HG02610 (cell line): ENCODE measurements around the gene TNNT3.
"Not testable (repeated sequence)": the region's sequence is repeated elsewhere in the genome, so short reads cannot be mapped to it uniquely, and the experiment has no call there.

ENCODE experiments used
- ATAC-seq: cut with Tn5 transposase; IDR thresholded peaks from one replicate; pipeline ENCODE4 v1.9.1; 2021; ENCODE audit warnings: mild to moderate bottlenecking, moderate library complexity; ENCODE audit not compliant: unreplicated experiment

Gene TNNT3

DNA sequence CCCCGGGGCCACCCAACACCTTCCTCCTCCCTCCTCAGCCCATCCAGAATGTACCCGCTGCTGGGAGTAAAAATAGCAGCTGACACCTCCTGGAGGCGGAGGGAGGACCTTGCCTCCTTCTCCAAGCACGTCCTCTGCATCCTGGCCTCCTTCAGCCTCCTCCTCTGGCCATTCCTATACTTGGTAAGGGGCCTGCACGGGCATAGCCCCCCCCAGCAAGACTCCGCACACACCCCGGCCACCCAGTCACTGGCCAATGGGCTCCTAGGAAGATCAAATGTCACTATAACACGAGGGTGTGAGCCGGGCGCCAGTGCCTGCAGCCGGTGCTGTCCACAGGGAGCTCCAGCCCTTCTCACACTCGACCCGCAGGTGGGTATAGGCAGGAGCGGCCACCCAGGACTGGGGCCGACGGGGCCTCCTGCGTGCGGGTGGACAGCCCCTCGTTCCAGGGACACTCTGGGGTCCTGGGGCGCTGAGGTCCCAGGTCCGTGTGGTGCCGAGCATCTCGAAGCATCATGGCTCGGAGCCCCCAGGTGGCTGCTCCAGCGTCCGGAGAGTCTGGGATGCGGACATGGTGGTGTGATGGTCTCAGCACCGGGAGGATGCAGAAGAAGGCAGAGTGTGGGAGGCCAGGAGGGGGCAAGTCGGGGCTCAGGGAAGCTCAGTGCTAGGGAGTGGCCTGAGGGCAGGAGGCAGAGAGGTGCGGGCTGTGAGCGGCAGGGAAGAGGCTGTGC, at the start of gene TNNT3:
Gene TNNT3, plus strand, starts transcription at position 313 of the 737 bp plus-strand sequence. CDS start 3,172 bp downstream, outside the sequence.
- no peak for ATAC-seq

DNA sequence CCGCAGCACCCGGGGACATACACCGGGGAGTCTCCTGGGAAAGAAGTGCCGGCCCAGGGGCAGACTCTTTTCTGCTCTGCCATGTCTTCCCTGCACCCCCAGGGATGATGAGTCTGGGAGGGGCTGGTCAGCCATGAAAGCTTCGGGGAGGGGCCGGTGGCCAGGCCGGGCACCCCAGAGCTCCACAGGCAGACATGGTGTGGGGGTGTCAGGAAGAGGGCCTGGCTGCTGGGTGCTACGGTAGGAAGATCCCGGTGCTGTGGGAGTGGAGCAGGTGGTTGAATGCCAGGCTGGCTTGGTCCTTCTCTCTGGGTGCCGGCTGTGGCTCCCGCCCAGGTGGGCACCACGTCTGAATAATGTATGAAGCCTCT, 49.2 kb upstream of the TNNT3 start:
- ATAC-seq, result no peak

- no peak for ATAC-seq
Measured at GRCh38 chr11:1870721-1871466, 48.6 kb upstream of the TNNT3 start.

- ATAC-seq, result no peak
Measured at GRCh38 chr11:1871531-1871930, 48.0 kb upstream of the TNNT3 start.

- no peak for ATAC-seq
Measured at GRCh38 chr11:1872267-1872985, 47.1 kb upstream of the TNNT3 start.

DNA sequence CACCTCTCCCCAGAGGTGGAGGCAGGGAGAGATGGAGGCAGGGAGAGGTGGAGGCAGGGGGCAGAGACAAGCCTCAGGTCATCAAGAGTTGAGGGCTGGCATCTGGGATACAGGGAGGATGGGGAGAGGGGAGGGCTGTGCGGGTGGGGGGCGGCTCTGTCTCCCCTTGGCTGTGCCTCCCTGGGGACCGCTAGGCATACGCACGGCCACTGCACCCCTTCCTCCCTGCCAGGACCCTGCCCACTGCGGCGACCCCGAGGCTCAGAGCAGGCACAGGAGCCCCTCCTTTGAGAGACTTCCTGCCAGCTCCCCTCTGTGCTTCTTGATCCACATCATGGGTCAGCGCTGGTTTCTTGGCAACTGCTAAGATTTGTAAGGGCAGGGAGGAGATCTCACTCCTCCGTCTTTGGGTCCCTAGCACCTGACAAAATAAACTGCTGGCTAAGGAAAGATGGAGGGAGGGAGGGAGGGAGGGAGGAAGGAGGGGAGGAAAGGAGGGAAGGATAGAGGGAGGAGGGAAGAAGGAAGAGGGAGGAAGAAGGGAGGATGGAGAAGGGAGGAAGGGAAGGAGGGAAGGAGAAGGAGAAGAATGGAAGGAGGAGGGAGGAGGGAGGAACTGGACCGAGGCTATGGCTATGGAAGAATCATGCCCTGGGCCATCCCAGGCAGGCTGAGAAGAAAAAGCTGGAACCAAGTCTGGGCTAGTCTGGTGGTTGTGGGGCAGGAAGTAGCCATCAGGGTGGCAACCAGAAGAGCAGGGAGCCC, 46.3 kb upstream of the TNNT3 start:
- ATAC-seq, result no peak

- ATAC-seq, result not testable (repeated sequence)
Measured at GRCh38 chr11:1873813-1874150, 45.7 kb upstream of the TNNT3 start.

- not testable (repeated sequence) for ATAC-seq
Measured at GRCh38 chr11:1874441-1875092, 44.9 kb upstream of the TNNT3 start.

GRCh38 chr11:1875093-1875850, 44.2 kb upstream of the TNNT3 start:
- ATAC-seq, result no peak

GRCh38 chr11:1875851-1876301, 43.6 kb upstream of the TNNT3 start:
- not testable (repeated sequence) for ATAC-seq

DNA sequence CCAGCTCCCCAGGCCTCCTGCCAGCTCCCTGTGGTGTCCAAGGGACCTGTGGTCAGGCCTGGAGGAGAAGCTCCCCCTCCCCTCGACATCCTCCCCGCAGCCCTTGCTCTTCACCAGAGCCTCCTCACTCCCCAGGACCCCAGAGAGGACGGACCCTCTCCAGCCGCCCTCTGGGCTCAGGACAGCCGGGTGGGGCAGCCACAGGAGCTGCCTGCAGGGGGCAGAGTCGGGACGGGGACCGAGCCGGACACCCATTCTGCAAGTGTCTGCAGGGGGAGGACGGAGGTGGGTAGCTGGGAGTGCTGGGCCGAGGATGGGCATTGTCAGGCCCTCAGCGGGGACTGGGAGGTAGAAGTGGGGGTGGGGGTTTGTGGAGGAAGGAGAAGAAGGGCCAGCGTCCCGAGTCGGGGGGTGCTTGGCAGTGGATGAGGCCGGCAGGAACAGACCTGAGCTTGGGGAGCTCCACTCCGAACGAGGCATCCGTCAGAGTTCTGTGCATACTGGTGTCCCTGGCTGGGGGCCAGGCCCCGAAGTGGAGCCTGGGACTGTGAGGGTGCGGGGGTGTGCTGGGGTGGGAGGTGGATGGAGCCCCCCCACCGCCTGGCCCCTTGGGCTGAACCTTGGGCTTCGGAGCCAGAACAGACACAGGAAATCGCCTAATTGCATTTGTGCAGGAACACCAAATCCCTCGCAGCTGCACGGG, 43.0 kb upstream of the TNNT3 start:
- no peak for ATAC-seq

DNA sequence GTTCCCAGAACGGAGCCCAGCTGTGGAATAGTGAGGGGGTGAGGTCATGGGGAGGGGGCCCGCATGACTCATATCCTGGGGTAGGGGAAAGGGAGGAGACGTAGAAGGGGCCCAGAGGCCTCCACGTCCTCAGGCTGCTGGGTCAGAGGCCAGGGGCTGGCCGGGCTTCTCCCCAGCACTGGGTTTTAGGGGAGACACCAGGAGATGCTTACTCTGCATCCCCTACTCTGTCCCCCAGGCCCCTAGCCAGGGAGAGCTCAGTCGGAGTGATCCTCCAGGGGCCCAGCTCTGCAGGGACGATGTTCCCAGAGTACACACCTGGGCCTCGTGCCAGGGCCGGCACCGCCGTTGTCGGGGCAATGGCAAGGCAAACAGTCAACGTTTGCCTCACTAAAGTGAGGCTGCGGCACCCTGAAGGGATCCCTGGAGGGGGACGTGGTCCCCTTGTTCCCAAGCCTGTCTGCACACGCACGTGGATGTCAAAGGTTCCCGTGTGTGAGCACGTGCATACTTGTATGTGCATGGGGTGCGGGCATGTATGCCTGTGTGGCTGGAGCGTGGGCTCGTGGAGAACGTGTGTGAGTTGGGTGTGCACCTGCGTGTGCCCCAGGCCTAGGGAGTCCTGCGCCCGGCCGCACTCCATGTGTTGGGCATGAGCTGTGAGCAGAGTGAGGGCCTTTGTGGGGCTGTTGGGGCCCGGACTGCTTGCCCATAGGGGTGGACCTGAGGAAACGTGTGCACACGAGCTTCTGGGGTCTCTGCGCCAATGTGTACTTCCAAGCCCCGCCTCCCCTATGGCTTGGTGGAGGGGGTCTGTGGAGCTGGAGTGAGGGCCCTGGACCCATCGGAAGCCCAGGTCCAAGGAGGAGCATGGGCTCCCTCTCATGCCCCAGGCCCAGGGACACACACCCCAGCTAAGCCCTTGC, 42.0 kb upstream of the TNNT3 start:
- ATAC-seq, result no peak

DNA sequence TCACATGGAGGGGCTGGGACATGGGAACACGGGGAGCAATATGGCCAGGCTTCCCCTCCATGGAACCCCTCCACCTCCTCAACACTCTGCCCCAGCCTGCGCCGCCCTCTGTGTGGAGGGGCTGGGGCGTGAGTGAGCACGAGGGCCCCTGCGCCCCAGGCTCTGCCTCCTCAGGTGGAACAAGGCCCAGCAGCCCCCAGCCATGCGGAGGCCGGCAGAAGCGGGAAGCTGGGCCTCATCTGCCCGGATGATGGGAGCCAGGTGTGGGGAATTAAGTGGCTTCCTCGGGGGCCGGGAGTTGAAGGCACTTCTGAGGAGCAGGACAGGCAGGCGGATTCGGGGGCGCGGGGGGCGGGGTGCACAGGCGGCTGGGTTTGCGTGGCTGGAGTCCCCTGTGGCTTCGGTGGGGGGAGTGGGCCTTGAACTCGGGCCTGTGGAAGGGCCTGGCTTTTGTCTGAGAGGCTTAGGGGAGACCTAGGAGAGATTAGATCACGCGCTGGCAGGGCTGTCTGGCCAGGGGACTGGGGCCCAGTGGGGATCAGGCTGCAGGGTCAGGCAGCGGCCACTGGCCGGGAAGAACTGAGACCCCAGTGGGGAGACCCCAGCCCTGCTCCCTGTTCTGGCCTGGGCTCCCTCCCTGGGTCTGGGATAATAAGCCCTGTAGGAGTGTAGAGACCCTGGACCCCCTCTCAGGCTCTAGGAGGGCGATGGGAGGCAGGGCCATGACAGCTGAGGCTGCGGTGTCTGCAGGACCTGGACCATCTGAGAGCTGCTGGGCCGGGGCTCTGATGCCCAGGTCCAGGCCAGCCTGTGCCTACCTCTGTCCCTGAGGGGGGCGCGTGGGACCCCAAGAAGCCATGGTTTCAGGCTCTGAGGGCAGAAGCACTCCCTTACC, 41.1 kb upstream of the TNNT3 start:
- no peak for ATAC-seq

- no peak for ATAC-seq
Measured at GRCh38 chr11:1879342-1879940, 40.1 kb upstream of the TNNT3 start.

DNA sequence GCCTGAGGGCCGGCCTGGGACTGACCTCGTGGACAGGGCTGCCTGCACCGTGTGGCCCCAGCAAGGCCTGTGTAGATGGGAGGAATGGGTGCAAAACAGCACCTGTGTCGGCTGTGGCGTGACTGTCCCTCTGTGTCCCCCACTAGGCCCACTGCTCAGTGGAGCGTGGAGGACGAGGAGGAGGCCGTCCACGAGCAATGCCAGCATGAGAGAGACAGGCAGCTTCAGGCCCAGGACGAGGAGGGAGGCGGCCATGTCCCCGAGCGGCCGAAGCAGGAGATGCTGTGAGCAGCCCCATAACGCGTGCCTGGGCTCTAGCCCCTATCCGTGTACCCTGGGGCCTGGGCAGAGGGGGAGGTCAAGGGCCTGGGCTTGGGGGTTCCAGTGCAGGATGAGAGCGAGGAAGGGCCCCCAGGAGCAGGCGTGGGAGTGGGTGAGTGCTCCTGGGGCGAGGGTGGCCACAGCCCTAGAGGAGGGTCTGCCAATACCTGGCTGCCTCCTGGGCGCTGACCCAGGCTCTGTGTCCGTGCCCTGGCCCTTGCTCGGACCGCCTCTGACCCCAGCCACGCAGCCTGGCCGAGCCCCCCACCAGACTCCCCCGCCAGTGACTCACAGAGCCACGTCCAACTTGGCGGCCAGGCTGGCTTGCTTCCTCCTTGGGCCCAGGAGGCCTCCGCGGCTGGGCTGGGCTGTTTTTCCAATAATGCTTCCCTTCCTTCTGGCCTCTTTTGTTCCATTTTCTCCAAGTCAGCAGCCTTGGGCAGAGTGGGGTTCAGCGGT, 39.4 kb upstream of the TNNT3 start:
- ATAC-seq, result no peak
